Adrenal gland (tissue), 12 donors: ENCODE measurements around the gene SWI5. TPM values are rescaled to one million over a fixed set of nuclear protein-coding genes. Genes with fewer than 3 reads are reported as not detected.

ENCODE experiments used
- DNase-seq, 7 donors: peaks; one replicate each; pipeline ENCODE4 v3.0.0-alpha.2; 2019 to 2020
- H3K27ac ChIP-seq, 5 donors: fragments of 200-600 bp; sonication (generic) in 4 of 5; 1 replicate in 3 of 5; 2 replicates in 2 of 5; pipeline versions ENCODE4 v1.5.1 to v1.8.0; 2016 to 2020; ENCODE audit warnings: mild to moderate bottlenecking in 1 of 5
- H3K27me3 ChIP-seq: fragments of 200-600 bp; 2 replicates; pipeline ENCODE4 v1.8.0; 2021
- H3K36me3 ChIP-seq, 2 donors: fragments of 200-600 bp; replicated peaks in 1 of 2; 1 replicate in 1 of 2; 2 replicates in 1 of 2; pipeline versions ENCODE4 v1.5.1 to v1.8.0; 2018 to 2022
- H3K4me1 ChIP-seq, 2 donors: fragments of 200-600 bp; replicated peaks in 1 of 2; 1 replicate in 1 of 2; 2 replicates in 1 of 2; pipeline versions ENCODE4 v1.5.1 to v1.8.0; 2018 to 2021
- H3K4me3 ChIP-seq, 4 donors: fragments of 200-600 bp; sonication (generic) in 3 of 4; one replicate each; pipeline ENCODE4 v1.5.1; 2016 to 2018
- H3K9me3 ChIP-seq, 3 donors: fragments of 200-600 bp; sonication (generic) in 1 of 3; replicated peaks in 1 of 3; 1 replicate in 2 of 3; 2 replicates in 1 of 3; pipeline versions ENCODE4 v1.5.1 to v1.8.0; 2016 to 2021
- POLR2A ChIP-seq, 2 donors: fragments of 450-650 bp; IDR thresholded peaks; one replicate each; pipeline ENCODE4 v1.6.1; 2017; ENCODE audit warnings: antibody characterized with exemption in 2 of 2, mild to moderate bottlenecking in 2 of 2, moderate library complexity in 1 of 2
- WGBS, 4 donors: extraction: QIAGEN DNeasy Blood & Tissue Kit in 2 of 4; methylation state at CpG; one replicate each; pipeline versions ENCODE4 v1.1.5 to v1.1.7; 2013 to 2017; 5-methylcytosine and 5-hydroxymethylcytosine counted together
- intact Hi-C, 2 donors: fragments of 100-400 bp; cut with DNase I; formaldehyde crosslinking; loops; one replicate each; pipeline versions ENCODE4 v1.14.1 to v1.15.0; 2022 to 2023
- polyA plus RNA-seq, 3 donors: library from polyadenylated mRNA; stranded (reverse); fragments of 200-250 nt in 2 of 3; fragments of 350-450 nt in 1 of 3; fragmentation: Illumina TruSeq in 1 of 3; extraction: RNeasy Lipid Tissue Mini Kit (QIAGEN cat#74804) in 1 of 3; gene quantifications; one replicate each; pipeline ENCODE4 v1.2.3, GENCODE V29; 2013 to 2014
- total RNA-seq, 9 donors: library from RNA; depleted of rRNA in 4 of 9; stranded (reverse); fragments of >200 nt in 4 of 9; fragments of 120-200 nt in 1 of 9; fragmentation: NEBNext Ultra II Directional in 1 of 9; extraction: Animal tissue kit (Norgen Biotek cat#: 25700) in 1 of 9; gene quantifications; one replicate each; pipeline versions ENCODE4 v1.1.0 to v1.2.4, GENCODE V29; 2013 to 2023
- TF ChIP-seq, protein P1 (sequence below), 6 experiments: fragments of 450-650 bp in 4 of 6; fragments of 200-600 bp in 2 of 6; sonication (generic) in 1 of 6; IDR thresholded peaks; 1 replicate in 5 of 6; 2 replicates in 1 of 6; pipeline versions ENCODE4 v1.5.1 to v1.8.0; 2016 to 2021; ENCODE audit warnings: antibody characterized with exemption in 6 of 6, mild to moderate bottlenecking in 2 of 6, moderate library complexity in 1 of 6
- donor health status: healthy with polysubstance abuse.
- donor health status: Bipolar disorder and iron deficiency.
- donor health status: DM: yes; HTN: yes; CAD: no.
- donor health status: DM: no; HTN: no; CAD: no.
- donor health status: DM: no; HTN: no; CAD: no.
- donor health status: DM: yes; HTN: yes; CAD: no.

Gene SWI5
- total and polyA plus RNA-seq, 12 donors: 17.7 to 58.9 (median 26.4) TPM

DNA sequence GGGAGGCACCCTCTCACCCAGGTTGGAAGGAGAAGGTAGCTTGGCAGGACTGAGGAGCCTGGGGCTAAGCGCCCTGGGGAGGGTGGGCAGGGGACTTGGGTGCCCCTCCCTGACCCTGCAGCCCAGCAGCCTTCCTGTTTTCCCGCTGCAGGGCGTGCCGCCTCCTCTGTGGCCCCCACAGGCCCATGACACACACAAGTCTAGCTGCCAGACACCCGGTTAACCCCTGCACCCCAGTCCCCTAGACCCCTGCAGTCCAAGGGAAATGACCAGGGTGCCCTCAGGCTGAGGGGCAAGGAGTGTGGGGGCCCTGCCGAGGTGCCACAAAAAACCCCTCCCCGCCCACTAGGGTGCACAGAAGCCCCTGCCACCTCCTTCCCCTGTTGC is 33.3 kb upstream of the SWI5 start:
- no peak overlapping the region for H3K4me3 ChIP-seq
- H3K27me3 ChIP-seq: no peaks in the 10 kb centered on the region
- H3K9me3 ChIP-seq: no peaks in the 10 kb centered on the region
- TF ChIP-seq, protein P1, sequence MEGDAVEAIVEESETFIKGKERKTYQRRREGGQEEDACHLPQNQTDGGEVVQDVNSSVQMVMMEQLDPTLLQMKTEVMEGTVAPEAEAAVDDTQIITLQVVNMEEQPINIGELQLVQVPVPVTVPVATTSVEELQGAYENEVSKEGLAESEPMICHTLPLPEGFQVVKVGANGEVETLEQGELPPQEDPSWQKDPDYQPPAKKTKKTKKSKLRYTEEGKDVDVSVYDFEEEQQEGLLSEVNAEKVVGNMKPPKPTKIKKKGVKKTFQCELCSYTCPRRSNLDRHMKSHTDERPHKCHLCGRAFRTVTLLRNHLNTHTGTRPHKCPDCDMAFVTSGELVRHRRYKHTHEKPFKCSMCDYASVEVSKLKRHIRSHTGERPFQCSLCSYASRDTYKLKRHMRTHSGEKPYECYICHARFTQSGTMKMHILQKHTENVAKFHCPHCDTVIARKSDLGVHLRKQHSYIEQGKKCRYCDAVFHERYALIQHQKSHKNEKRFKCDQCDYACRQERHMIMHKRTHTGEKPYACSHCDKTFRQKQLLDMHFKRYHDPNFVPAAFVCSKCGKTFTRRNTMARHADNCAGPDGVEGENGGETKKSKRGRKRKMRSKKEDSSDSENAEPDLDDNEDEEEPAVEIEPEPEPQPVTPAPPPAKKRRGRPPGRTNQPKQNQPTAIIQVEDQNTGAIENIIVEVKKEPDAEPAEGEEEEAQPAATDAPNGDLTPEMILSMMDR (IDR thresholded peaks at IDR 0.05): no peak
- TF ChIP-seq POLR2A (IDR thresholded peaks at IDR 0.05): no peak
- H3K4me1 ChIP-seq: peaks cover 0 to 12% of the 10 kb centered on the region in 2 donors
- no peak for DNase-seq
- 64 to 68% (median 66%) methylated on average over 2 to 7 of the region's 7 CpGs for WGBS, 4 donors
- no peaks in the 10 kb centered on the region for H3K36me3 ChIP-seq
- H3K27ac ChIP-seq: no peak overlapping the region
- intact Hi-C loops: no loop called here

DNA sequence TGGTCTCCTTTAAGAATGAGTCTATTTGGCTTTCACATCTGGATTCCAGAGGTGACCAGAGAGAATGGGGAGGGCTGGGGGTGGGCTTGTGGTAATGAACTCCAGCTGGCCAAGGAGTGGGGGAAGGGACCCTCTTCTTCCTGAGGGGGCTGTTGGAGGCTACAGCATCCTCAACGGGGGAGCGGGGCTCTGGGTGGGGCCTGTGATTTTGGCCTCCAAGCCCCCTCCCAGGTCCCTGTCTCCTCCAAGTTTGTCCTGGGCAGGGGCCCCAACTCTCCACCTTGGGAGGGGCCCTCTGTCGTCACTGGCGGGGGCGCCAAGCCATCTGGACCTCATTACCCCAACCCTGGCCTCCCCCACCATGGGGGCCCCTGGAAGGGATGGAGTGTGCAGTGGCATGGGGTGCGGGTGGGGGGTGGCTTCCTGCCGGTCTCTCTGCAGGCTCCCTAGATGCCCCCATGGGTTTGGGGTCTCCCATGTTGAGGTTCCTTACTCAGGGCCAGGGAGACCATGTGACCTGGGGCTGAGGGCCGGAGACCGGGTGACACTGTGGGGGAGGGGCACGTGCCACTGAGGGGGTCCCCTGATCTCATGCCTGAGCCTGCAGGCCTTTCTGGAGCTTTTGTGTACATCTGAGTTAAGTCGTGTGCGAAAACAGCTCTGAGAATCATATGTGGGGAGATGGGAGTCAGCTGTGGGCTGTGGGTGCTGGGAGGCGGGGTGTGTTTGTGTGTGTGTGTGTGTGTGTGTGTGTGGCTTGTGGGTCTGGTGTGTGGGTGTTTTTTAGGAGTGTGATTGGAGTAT is 32.7 kb upstream of the SWI5 start:
- no peak for DNase-seq
- 46 to 60% (median 55%) methylated on average over 6 to 13 of the region's 13 CpGs for WGBS, 4 donors
- no peak for TF ChIP-seq POLR2A (IDR thresholded peaks at IDR 0.05)
- TF ChIP-seq, protein P1 (IDR thresholded peaks at IDR 0.05): no peak
- H3K4me3 ChIP-seq: no peak overlapping the region
- intact Hi-C loops: no loop called here
- H3K27ac ChIP-seq: no peak overlapping the region
- H3K9me3 ChIP-seq: no peaks in the 10 kb centered on the region
- peaks cover 0 to 12% of the 10 kb centered on the region in 2 donors for H3K4me1 ChIP-seq
- H3K27me3 ChIP-seq: no peaks in the 10 kb centered on the region
- no peaks in the 10 kb centered on the region for H3K36me3 ChIP-seq

DNA sequence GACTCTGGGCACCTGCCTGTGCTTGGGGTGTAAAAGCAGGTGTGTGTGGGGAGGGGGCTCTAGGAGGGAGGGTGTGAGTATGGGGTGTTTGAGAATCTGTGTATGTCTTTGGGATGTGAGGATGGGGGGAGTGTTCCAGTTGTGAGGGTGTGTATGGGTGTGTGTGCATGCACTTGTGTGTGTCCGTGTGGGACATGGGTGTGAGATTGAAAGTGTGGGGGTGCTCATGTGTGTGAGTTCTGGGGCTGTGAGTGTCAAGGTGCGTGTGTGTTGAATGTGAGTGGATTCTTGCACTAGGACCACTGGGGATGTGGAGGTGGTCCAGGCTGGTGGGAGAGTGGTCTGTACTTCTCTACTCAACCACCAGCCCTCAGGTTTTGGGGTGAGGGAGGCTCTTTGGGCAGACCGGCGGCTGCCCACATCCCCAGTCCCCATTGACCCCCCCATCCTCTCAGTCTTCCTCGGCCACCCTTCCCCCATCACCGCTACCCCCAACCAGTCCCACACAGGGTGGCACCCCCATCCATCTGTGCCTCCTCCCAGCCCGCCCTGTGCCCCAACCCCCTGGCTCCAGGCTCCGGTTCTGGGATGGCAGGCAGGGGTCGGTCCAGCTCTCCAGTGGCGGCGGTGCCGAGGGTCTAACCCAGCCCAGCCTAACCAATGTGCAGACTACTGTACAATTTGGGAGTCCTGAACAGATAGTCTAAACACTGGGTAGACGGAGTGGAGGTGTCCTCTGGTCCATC is 31.8 kb upstream of the SWI5 start:
- intact Hi-C loops: no loop called here
- no peak for DNase-seq
- H3K27me3 ChIP-seq: no peaks in the 10 kb centered on the region
- H3K4me1 ChIP-seq: peaks cover 0 to 12% of the 10 kb centered on the region in 2 donors
- peak overlapping the region in 1 of 5 donors; percentile 62 for H3K27ac ChIP-seq
- H3K4me3 ChIP-seq: no peak overlapping the region
- H3K9me3 ChIP-seq: no peaks in the 10 kb centered on the region
- H3K36me3 ChIP-seq: no peaks in the 10 kb centered on the region
- no peak for TF ChIP-seq POLR2A (IDR thresholded peaks at IDR 0.05)
- TF ChIP-seq, protein P1 (IDR thresholded peaks at IDR 0.05): no peak
- 57 to 61% (median 59%) methylated on average over 7 to 13 of the region's 13 CpGs for WGBS, 4 donors

DNA sequence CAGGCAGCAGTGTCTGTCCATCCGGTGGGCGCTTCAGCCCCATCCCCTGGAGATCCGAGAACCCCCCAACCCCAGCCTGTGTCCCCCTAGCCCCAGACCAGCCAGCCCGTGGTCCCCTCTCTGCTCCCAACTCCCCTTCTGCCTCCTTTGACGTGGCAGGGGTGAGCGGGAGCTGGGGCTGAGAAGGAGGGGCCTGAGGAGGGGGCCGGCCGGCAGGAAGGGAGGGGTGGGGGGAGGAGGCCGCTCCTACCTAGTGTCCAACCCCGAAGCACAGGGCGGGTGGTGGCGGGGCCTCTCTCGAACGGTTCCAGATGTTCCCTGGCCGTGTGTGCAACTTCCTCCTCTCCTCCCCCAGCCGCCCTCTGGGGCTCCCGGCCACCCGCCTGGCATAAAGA is 31.2 kb upstream of the SWI5 start:
- DNase-seq: peak in 5 of 7 donors; percentile 35 to 74 (median 60)

More for the DNA sequence above, 31.2 kb upstream of the SWI5 start:
- WGBS, 4 donors: 30 to 50% (median 41%) methylated on average over 1 to 18 of the region's 18 CpGs
- TF ChIP-seq, protein P1 (IDR thresholded peaks at IDR 0.05): no peak
- TF ChIP-seq POLR2A (IDR thresholded peaks at IDR 0.05): no peak
- Histone ChIP-seq H3K4me3 (peak overlapping the region in 1 of 4 donors; percentile 23), H3K27ac (peak overlapping the region in 1 of 5 donors; percentile 62), H3K27me3 (no peaks in the 10 kb centered on the region), H3K36me3 (no peaks in the 10 kb centered on the region), H3K9me3 (no peaks in the 10 kb centered on the region), H3K4me1 (peaks cover 0 to 12% of the 10 kb centered on the region in 2 donors)
- intact Hi-C loops: no loop called here
